HepG2 (cell line): ENCODE data around the gene LINGO3. TPM values are rescaled to one million over a fixed set of nuclear protein-coding genes. Genes with fewer than 3 reads are reported as not detected.

Experiments used
- ATAC-seq: fragments of 200-7000 bp; cut with Tn5 transposase; 3 replicates; pipeline ENCODE4 v1.9.1; 2020; ENCODE audit warnings: mild to moderate bottlenecking, moderate library complexity
- BruUV-seq: library from RNA; stranded (reverse); fragments of 400-500 nt; replicated peaks from 2 replicates; lab custom pipeline; 2021; lab: Mats Ljungman, UMichigan
- CTCF ChIA-PET: fragments of 300-600 bp; formaldehyde crosslinking; extraction: SDS; loops from one replicate; lab custom pipeline; 2021; ENCODE audit warnings: low total read pairs, inconsistent platforms, low intra/inter-chr PET ratio; lab: Yijun Ruan, JAX
- POLR2A ChIA-PET: fragments of 350-600 bp; sonication (Branson Sonifier 250); formaldehyde crosslinking; loops from one replicate; lab custom pipeline; 2020; ENCODE audit warnings: antibody characterized with exemption, inconsistent platforms; lab: Yijun Ruan, JAX
- DNase-seq: peaks from one replicate; pipeline ENCODE4 v3.0.0-alpha.2; 2015; ENCODE audit warnings: low spot score
- FAIRE-seq: peaks from 3 replicates; lab custom pipeline; 2011; peaks lifted over from hg19 to GRCh38; lab: Jason Lieb, UNC
- H2AFZ ChIP-seq: one replicate; pipeline ENCODE4 v1.6.1; 2011; ENCODE audit warnings: low read length, inconsistent platforms
- H3K27ac ChIP-seq: fragments of 300-600 bp; 3 replicates; pipeline ENCODE4 v1.8.0; 2011; ENCODE audit warnings: mixed run types, mild to moderate bottlenecking, mixed read lengths, low read length, inconsistent platforms; ENCODE audit not compliant: insufficient read depth; ENCODE audit errors: extremely low read length
- H3K27me3 ChIP-seq, 2 experiments: fragments of 200-600 bp in 1 of 2; 2 replicates in 1 of 2; 3 replicates in 1 of 2; pipeline versions ENCODE4 v1.6.0 to v1.8.0; 2011; ENCODE audit warnings: low read length in 2 of 2, mild to moderate bottlenecking in 2 of 2, moderate library complexity in 2 of 2, inconsistent platforms in 1 of 2; ENCODE audit not compliant: insufficient read depth in 2 of 2, control insufficient read depth in 1 of 2
- H3K36me3 ChIP-seq, 2 experiments: fragments of 200-600 bp in 1 of 2; replicated peaks in 1 of 2; 2 replicates in 1 of 2; 3 replicates in 1 of 2; pipeline versions ENCODE4 v1.5.1 to v1.8.0; 2011; ENCODE audit warnings: low read length in 2 of 2, inconsistent platforms in 1 of 2; ENCODE audit not compliant: insufficient read depth in 2 of 2, control insufficient read depth in 1 of 2
- H3K4me1 ChIP-seq: 2 replicates; pipeline ENCODE4 v1.5.1; 2012; ENCODE audit warnings: low read length, inconsistent platforms; ENCODE audit not compliant: insufficient read depth
- H3K4me2 ChIP-seq: 2 replicates; pipeline ENCODE4 v1.6.0; 2011; ENCODE audit warnings: low read depth, low read length, inconsistent platforms
- H3K4me3 ChIP-seq, 3 experiments: fragments of 200-600 bp in 1 of 3; sonication (generic), shearing (Covaris generic) in 1 of 3; replicated peaks in 1 of 3; 2 replicates each; pipeline ENCODE4 v1.5.1; 2011 to 2016; ENCODE audit warnings: low read length in 3 of 3, inconsistent platforms in 2 of 3, low read depth in 2 of 3, mild to moderate bottlenecking in 2 of 3, control low read depth in 1 of 3, mixed read lengths in 1 of 3; ENCODE audit not compliant: insufficient read depth in 1 of 3
- H3K79me2 ChIP-seq: one replicate; pipeline ENCODE4 v1.6.1; 2011; ENCODE audit warnings: low read length, inconsistent platforms; ENCODE audit not compliant: insufficient read depth
- H3K9ac ChIP-seq: 2 replicates; pipeline ENCODE4 v1.6.0; 2011; ENCODE audit warnings: mild to moderate bottlenecking, low read depth, low read length, inconsistent platforms; ENCODE audit not compliant: insufficient read depth
- H3K9me3 ChIP-seq: 2 replicates; pipeline ENCODE4 v1.5.1; 2012; ENCODE audit warnings: mild to moderate bottlenecking, low read length
- H4K20me1 ChIP-seq: 2 replicates; pipeline ENCODE4 v1.6.0; 2011; ENCODE audit warnings: inconsistent platforms, mild to moderate bottlenecking, low read length, moderate library complexity; ENCODE audit not compliant: insufficient read depth
- EZH2 ChIP-seq: conservative IDR thresholded peaks from 2 replicates; pipeline ENCODE4 v1.6.1; 2012; ENCODE audit warnings: mild to moderate bottlenecking, low read depth, low read length, moderate library complexity
- KDM5A ChIP-seq: fragments of 200-600 bp; sonication (generic); IDR thresholded peaks from 2 replicates; pipeline ENCODE4 v1.7.0; 2018; ENCODE audit warnings: antibody characterized with exemption, mild to moderate bottlenecking, low read length, borderline replicate concordance
- NAIF1 ChIP-seq: sonication (generic); formaldehyde crosslinking; IDR thresholded peaks from 2 replicates; pipeline ENCODE4 v1.5.0; 2020; ENCODE audit warnings: mild to moderate bottlenecking, missing genetic modification reagents, borderline replicate concordance
- WGBS: methylation state at CpG from one replicate; pipeline ENCODE4 v1.1.6; 2017; ENCODE audit warnings: low lambda C conversion rate; 5-methylcytosine and 5-hydroxymethylcytosine counted together
- in situ Hi-C: cut with HindIII; loops from 2 replicates; pipeline ENCODE4 v1.10.0; 2017; ENCODE audit warnings: low pct_unique_long_range_greater_than_20kb; ENCODE audit not compliant: extremely low pct_ligation_motif_present
- intact Hi-C: fragments of 100-400 bp; cut with micrococcal nuclease; formaldehyde crosslinking; loops from one replicate; pipeline ENCODE4 v1.10.0; 2022; ENCODE audit not compliant: unreplicated experiment
- polyA plus RNA-seq, 8 experiments: library from polyadenylated mRNA; depleted of rRNA in 3 of 8; stranded (reverse) in 7 of 8; unstranded in 1 of 8; fragments of >200 nt; fragmentation: Illumina TruSeq in 4 of 8; extraction: Trizol in 4 of 8; gene quantifications; 2 replicates each; pipeline versions ENCODE4 v1.2.1 to v1.2.3, GENCODE V29; 2011 to 2016; ENCODE audit warnings: low read depth in 4 of 8, missing spikeins in 1 of 8, mixed read lengths in 1 of 8; ENCODE audit not compliant: insufficient read depth in 1 of 8
- total RNA-seq, 5 experiments: library from RNA; depleted of rRNA; stranded (reverse); fragments of >200 nt; fragmentation: Illumina TruSeq; extraction: Trizol; gene quantifications; 2 replicates each; pipeline ENCODE4 v1.2.3, GENCODE V29; 2016; ENCODE audit warnings: low read depth in 1 of 5
- TF ChIP-seq, protein P1 (sequence below): sonication (generic); formaldehyde crosslinking; IDR thresholded peaks from 2 replicates; pipeline ENCODE4 v1.5.0; 2020; ENCODE audit warnings: mild to moderate bottlenecking, missing genetic modification reagents, borderline replicate concordance
- TF ChIP-seq, protein P2 (sequence below): sonication (generic); formaldehyde crosslinking; IDR thresholded peaks from one replicate; pipeline ENCODE4 v1.5.1; 2020; ENCODE audit warnings: mild to moderate bottlenecking, missing genetic modification reagents; ENCODE audit errors: not compliant biosample characterization

The LINGO3 gene
- total and polyA plus RNA-seq, 2 of the 13 experiments (the other 11 are each of a cell fraction or from before 2014, with no cell fraction given), result not detected

- H3K27ac ChIP-seq, result no peak overlapping the region
- ATAC-seq, result no peak
- no peak for DNase-seq
- BruUV-seq, result no TSS peak
- no peak for FAIRE-seq
- 0 out of 2 replicates have a peak, but pooled peaks have one; percentile 28 for TF ChIP-seq EZH2
- no peak for TF ChIP-seq KDM5A
- intact Hi-C loops, result no loop called here
- H4K20me1 ChIP-seq, result no peaks in the 10 kb centered on the region
- ChIA-PET CTCF (no interaction called here), POLR2A (no interaction called here)
- no peaks in the 10 kb centered on the region for H3K36me3 ChIP-seq
- H3K9me3 ChIP-seq, result no peaks in the 10 kb centered on the region
- H3K4me1 ChIP-seq, result peaks cover 32% of the 10 kb centered on the region
- no peaks in the 10 kb centered on the region for H3K79me2 ChIP-seq
- H3K9ac ChIP-seq, result no peak overlapping the region
- H2AFZ ChIP-seq, result no peak overlapping the region
- in situ Hi-C loops, result no loop called here
- no peak overlapping the region for H3K4me3 ChIP-seq
- 54% methylated on average over 12 of the region's 17 CpGs for WGBS
- H3K4me2 ChIP-seq, result no peak overlapping the region
- peaks cover 8 to 64% of the 10 kb centered on the region in 2 experiments for H3K27me3 ChIP-seq
Observed at GRCh38 chr19:2306971-2307370, 983 bp downstream of the LINGO3 start.

DNA sequence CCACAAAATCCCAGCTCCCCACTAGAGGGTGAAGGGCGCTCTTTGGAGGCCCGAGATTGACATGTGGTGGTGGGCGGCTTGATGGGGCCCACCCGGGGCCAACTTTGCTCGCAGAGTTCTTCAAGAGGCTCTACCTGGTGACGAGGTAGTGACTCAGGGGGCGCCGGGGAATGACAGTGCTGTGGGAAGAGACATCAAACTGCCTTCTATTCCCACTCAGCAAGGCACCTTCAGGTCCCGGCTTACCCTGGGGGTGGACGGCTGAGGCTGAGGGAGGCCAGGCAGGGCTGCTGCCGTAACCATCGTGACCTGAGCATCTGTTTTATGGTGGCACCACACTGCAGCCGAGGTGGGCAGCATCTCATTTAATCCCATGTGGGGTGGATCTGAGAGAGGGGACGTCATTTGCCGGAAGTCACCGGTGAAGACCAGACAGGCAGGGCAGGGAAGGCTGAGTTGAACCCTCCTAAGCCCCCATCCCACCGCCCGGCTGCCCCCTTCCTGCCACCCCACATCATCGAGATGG, 1.6 kb downstream of the LINGO3 start:
- H4K20me1 ChIP-seq, result no peaks in the 10 kb centered on the region
- TF ChIP-seq, protein P1, sequence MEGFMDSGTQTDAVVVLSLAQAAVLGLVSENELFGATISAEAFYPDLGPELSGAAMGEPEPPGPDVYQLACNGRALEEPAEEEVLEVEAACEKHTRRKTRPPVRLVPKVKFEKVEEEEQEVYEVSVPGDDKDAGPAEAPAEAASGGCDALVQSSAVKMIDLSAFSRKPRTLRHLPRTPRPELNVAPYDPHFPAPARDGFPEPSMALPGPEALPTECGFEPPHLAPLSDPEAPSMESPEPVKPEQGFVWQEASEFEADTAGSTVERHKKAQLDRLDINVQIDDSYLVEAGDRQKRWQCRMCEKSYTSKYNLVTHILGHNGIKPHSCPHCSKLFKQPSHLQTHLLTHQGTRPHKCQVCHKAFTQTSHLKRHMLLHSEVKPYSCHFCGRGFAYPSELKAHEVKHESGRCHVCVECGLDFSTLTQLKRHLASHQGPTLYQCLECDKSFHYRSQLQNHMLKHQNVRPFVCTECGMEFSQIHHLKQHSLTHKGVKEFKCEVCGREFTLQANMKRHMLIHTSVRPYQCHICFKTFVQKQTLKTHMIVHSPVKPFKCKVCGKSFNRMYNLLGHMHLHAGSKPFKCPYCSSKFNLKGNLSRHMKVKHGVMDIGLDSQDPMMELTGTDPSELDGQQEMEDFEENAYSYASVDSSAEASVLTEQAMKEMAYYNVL (CRISPR knock-in tag), result no peak
- no peak for TF ChIP-seq NAIF1 (CRISPR knock-in tag)
- TF ChIP-seq, protein P2, sequence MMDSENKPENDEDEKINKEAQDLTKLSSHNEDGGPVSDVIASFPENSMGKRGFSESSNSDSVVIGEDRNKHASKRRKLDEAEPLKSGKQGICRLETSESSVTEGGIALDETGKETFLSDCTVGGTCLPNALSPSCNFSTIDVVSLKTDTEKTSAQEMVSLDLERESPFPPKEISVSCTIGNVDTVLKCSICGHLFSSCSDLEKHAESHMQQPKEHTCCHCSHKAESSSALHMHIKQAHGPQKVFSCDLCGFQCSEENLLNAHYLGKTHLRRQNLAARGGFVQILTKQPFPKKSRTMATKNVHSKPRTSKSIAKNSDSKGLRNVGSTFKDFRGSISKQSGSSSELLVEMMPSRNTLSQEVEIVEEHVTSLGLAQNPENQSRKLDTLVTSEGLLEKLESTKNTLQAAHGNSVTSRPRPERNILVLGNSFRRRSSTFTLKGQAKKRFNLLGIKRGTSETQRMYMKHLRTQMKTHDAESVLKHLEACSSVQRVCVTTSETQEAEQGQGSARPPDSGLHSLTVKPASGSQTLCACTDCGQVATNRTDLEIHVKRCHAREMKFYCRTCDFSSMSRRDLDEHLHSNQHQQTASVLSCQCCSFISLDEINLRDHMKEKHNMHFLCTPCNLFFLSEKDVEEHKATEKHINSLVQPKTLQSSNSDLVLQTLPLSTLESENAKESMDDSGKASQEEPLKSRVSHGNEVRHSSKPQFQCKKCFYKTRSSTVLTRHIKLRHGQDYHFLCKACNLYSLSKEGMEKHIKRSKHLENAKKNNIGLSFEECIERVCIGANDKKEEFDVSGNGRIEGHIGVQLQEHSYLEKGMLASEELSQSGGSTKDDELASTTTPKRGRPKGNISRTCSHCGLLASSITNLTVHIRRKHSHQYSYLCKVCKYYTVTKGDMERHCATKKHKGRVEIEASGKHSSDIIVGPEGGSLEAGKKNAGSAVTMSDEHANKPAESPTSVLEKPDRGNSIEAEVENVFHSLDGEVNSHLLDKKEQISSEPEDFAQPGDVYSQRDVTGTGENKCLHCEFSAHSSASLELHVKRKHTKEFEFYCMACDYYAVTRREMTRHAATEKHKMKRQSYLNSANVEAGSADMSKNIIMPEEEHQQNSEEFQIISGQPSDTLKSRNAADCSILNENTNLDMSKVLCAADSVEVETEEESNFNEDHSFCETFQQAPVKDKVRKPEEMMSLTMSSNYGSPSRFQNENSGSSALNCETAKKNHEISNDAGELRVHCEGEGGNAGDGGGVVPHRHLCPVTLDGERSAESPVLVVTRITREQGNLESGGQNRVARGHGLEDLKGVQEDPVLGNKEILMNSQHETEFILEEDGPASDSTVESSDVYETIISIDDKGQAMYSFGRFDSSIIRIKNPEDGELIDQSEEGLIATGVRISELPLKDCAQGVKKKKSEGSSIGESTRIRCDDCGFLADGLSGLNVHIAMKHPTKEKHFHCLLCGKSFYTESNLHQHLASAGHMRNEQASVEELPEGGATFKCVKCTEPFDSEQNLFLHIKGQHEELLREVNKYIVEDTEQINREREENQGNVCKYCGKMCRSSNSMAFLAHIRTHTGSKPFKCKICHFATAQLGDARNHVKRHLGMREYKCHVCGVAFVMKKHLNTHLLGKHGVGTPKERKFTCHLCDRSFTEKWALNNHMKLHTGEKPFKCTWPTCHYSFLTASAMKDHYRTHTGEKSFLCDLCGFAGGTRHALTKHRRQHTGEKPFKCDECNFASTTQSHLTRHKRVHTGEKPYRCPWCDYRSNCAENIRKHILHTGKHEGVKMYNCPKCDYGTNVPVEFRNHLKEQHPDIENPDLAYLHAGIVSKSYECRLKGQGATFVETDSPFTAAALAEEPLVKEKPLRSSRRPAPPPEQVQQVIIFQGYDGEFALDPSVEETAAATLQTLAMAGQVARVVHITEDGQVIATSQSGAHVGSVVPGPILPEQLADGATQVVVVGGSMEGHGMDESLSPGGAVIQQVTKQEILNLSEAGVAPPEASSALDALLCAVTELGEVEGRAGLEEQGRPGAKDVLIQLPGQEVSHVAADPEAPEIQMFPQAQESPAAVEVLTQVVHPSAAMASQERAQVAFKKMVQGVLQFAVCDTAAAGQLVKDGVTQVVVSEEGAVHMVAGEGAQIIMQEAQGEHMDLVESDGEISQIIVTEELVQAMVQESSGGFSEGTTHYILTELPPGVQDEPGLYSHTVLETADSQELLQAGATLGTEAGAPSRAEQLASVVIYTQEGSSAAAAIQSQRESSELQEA, result no peak

More for the DNA sequence above, 1.6 kb downstream of the LINGO3 start:
- ChIA-PET CTCF (no interaction called here), POLR2A (interaction anchor here (0.6 kb wide), 1 partner anchor 79 kb away, joined by 4 read pairs; no protein-coding TSS in a partner anchor)
- no peak for FAIRE-seq
- 58% methylated on average over 6 of the region's 19 CpGs for WGBS
- Histone ChIP-seq H3K9me3 (no peaks in the 10 kb centered on the region), H3K36me3 (no peaks in the 10 kb centered on the region), H3K79me2 (no peaks in the 10 kb centered on the region), H3K4me3 (no peak overlapping the region), H3K27me3 (peaks cover 8 to 65% of the 10 kb centered on the region in 2 experiments), H2AFZ (no peak overlapping the region), H3K4me2 (no peak overlapping the region), H3K4me1 (peaks cover 32% of the 10 kb centered on the region), H3K9ac (no peak overlapping the region), H3K27ac (no peak overlapping the region)
- BruUV-seq, result no TSS peak
- intact Hi-C loops, result no loop called here
- in situ Hi-C loops, result no loop called here
- no peak for ATAC-seq
- DNase-seq, result no peak
